ENCODE data around the gene MICAL2. TPM values are rescaled to one million over a fixed set of nuclear protein-coding genes. Genes with fewer than 3 reads are reported as not detected.

The MICAL2 gene
- total and polyA plus RNA-seq, 2 of the 8 experiments (the other 6 are each of a cell fraction or from before 2014, with no cell fraction given): 1.3 to 4.1 TPM

DNA sequence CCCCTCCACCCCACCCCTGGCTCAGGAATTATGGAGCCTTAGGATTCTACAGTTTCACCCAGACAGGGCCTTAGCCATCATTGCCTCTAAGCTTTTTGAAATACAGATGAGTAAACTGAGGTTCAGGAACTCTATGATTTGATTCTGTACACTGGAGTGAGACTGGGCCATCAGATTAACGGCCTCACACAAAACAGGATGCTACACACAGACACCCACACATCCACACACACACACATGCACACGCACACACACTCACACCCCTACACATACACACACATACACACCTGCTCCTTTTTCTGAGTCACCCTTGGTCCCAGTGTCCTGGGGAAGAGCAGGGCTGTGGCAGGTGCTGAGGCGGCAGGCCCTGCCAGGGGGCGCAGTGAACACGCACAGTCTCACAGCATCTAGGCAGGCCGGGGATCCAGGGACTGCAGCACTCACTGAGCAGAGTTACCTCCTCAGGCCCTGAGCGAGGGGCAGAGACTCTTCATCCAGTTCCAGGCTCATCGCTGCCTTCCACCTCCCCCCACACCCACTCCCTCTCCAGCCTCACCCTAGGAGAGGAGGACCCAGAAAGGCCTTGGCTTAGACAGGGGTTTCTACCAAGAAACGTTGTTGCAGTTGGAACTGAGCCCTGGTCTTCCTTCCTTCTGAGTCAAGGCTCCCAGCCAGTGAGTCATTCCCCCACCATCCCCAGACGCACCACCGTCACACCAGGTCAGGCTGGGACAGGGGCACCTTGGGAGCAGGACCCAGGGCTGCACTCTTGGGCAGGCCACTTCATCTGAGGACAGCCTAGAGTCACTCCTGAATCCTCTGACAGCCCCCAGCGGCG lies 177.2 kb downstream of the MICAL2 start (continued):
- TF ChIP-seq RAD21 (IDR thresholded peaks at IDR 0.05 in 1 of 2, conservative IDR thresholded peaks at IDR 0.05 in 1 of 2; ENCODE audit: low read depth in 2 of 2, low read length in 2 of 2) (peak; percentile 66 to 67), RBBP5 (IDR thresholded peaks at IDR 0.05; ENCODE audit: borderline replicate concordance, low read depth, low read length) (0 out of 2 replicates have a peak, but pooled peaks have one; percentile 31), SP1 (IDR thresholded peaks at IDR 0.05; ENCODE audit: low read depth, low read length) (no peak), CEBPB (IDR thresholded peaks at IDR 0.05; ENCODE audit: low read depth, low read length) (no peak), RXRA (IDR thresholded peaks at IDR 0.05; ENCODE audit: insufficient read depth, low read depth, low read length) (no peak), EGR1 (IDR thresholded peaks at IDR 0.05; ENCODE audit: borderline replicate concordance, low read depth, low read length) (no peak), SUZ12 (IDR thresholded peaks at IDR 0.05; ENCODE audit: low read length) (no peak), RFX5 (IDR thresholded peaks at IDR 0.05; ENCODE audit: borderline replicate concordance, low read depth, low read length) (no peak), HDAC2 (IDR thresholded peaks at IDR 0.05; ENCODE audit: borderline replicate concordance in 1 of 2, low read depth in 2 of 2, low read length in 2 of 2) (no peak), ASH2L (IDR thresholded peaks at IDR 0.05; ENCODE audit: low read length) (no peak), NANOG (IDR thresholded peaks at IDR 0.05; ENCODE audit: insufficient read depth, low read depth, low read length, poor library complexity, severe bottlenecking) (no peak), FOSL1 (IDR thresholded peaks at IDR 0.05; ENCODE audit: insufficient read depth, low read depth, low read length) (no peak)

All from H1 (cell line).